Astrocyte (in vitro differentiated cells and primary cell): ENCODE data around the gene DNAI4. TPM values are rescaled to one million over a fixed set of nuclear protein-coding genes. Genes with fewer than 3 reads are reported as not detected.
"Not testable (repeated sequence)": the region's sequence is repeated elsewhere in the genome, so short reads cannot be mapped to it uniquely, and the experiment has no call there.

Experiments used
- DNase-seq: peaks from one replicate; pipeline ENCODE4 v3.0.0-alpha.2; 2010; ENCODE audit warnings: low read depth
- FAIRE-seq: peaks from 2 replicates; lab custom pipeline; 2011; peaks lifted over from hg19 to GRCh38; lab: Jason Lieb, UNC
- H2AFZ ChIP-seq: 2 replicates; pipeline ENCODE4 v1.6.0; 2012; ENCODE audit warnings: low read depth, low read length, inconsistent platforms
- H3K27ac ChIP-seq: 2 replicates; pipeline ENCODE4 v1.5.1; 2011; ENCODE audit warnings: low read depth, low read length, inconsistent platforms
- H3K27me3 ChIP-seq: 2 replicates; pipeline ENCODE4 v1.6.0; 2011; ENCODE audit warnings: low read length, inconsistent platforms; ENCODE audit not compliant: insufficient read depth
- H3K36me3 ChIP-seq: 2 replicates; pipeline ENCODE4 v1.5.1; 2011; ENCODE audit warnings: low read length, inconsistent platforms; ENCODE audit not compliant: insufficient read depth
- H3K4me1 ChIP-seq: 2 replicates; pipeline ENCODE4 v1.5.1; 2011; ENCODE audit warnings: low read length, inconsistent platforms; ENCODE audit not compliant: insufficient read depth
- H3K4me2 ChIP-seq: 2 replicates; pipeline ENCODE4 v1.6.0; 2012; ENCODE audit warnings: low read length, inconsistent platforms
- H3K4me3 ChIP-seq: 2 replicates; pipeline ENCODE4 v1.5.1; 2011; ENCODE audit warnings: low read depth, mild to moderate bottlenecking, low read length, inconsistent platforms; ENCODE audit not compliant: insufficient read depth
- H3K79me2 ChIP-seq: 2 replicates; pipeline ENCODE4 v1.6.0; 2012; ENCODE audit warnings: mild to moderate bottlenecking, low read length, inconsistent platforms; ENCODE audit not compliant: insufficient read depth
- H3K9ac ChIP-seq: 2 replicates; pipeline ENCODE4 v1.6.0; 2012; ENCODE audit warnings: mild to moderate bottlenecking, low read length, inconsistent platforms
- H3K9me3 ChIP-seq: 2 replicates; pipeline ENCODE4 v1.5.1; 2012; ENCODE audit warnings: low read depth, mild to moderate bottlenecking, low read length, inconsistent platforms; ENCODE audit not compliant: insufficient read depth
- H4K20me1 ChIP-seq: 2 replicates; pipeline ENCODE4 v1.6.0; 2012; ENCODE audit warnings: low read length, inconsistent platforms; ENCODE audit not compliant: insufficient read depth
- H3K27ac Mint-ChIP-seq: one replicate; pipeline ENCODE4 v1.8.0; 2021; ENCODE audit warnings: mild to moderate bottlenecking, mixed read lengths; ENCODE audit not compliant: unreplicated experiment
- H3K27me3 Mint-ChIP-seq: one replicate; pipeline ENCODE4 v1.8.0; 2021; ENCODE audit warnings: low read depth, mixed read lengths; ENCODE audit not compliant: unreplicated experiment
- H3K36me3 Mint-ChIP-seq: one replicate; pipeline ENCODE4 v1.8.0; 2021; ENCODE audit warnings: low read depth, mixed read lengths; ENCODE audit not compliant: unreplicated experiment
- H3K4me1 Mint-ChIP-seq: one replicate; pipeline ENCODE4 v1.8.0; 2021; ENCODE audit warnings: low read depth, mixed read lengths; ENCODE audit not compliant: unreplicated experiment
- H3K4me3 Mint-ChIP-seq: one replicate; pipeline ENCODE4 v1.8.0; 2021; ENCODE audit warnings: mild to moderate bottlenecking, moderate library complexity, mixed read lengths; ENCODE audit not compliant: unreplicated experiment
- H3K9me3 Mint-ChIP-seq: one replicate; pipeline ENCODE4 v1.8.0; 2021; ENCODE audit warnings: mild to moderate bottlenecking, mixed read lengths; ENCODE audit not compliant: unreplicated experiment
- CTCF ChIP-seq: IDR thresholded peaks from 2 replicates; pipeline ENCODE4 v1.5.1; 2011; ENCODE audit warnings: low read depth, mild to moderate bottlenecking, inconsistent platforms, low read length, moderate library complexity; ENCODE audit not compliant: insufficient read depth
- EZH2 ChIP-seq: IDR thresholded peaks from 2 replicates; pipeline ENCODE4 v1.6.1; 2012; ENCODE audit warnings: mild to moderate bottlenecking, low read length, inconsistent platforms; ENCODE audit not compliant: insufficient read depth
- total RNA-seq: library from RNA; stranded (reverse); gene quantifications from 2 replicates; pipeline ENCODE4 v1.2.1, GENCODE V29; 2021

The DNAI4 gene
- total RNA-seq, 1 donor from 2014 or later: 7.7 TPM

GRCh38 chr1:66788231-66788939, 136.3 kb downstream of the DNAI4 start:
- Mint-ChIP-seq H3K36me3 (no peaks in the 10 kb centered on the region), H3K4me3 (no peak overlapping the region), H3K27me3 (peaks cover 2% of the 10 kb centered on the region), H3K9me3 (peaks cover 5% of the 10 kb centered on the region), H3K4me1 (peaks cover 2% of the 10 kb centered on the region), H3K27ac (no peak overlapping the region)
- H3K4me2 ChIP-seq: no peak overlapping the region
- H3K27ac ChIP-seq: no peak overlapping the region
- no peaks in the 10 kb centered on the region for H3K79me2 ChIP-seq
- no peak overlapping the region for H3K9ac ChIP-seq
- H3K36me3 ChIP-seq: no peaks in the 10 kb centered on the region
- H3K4me1 ChIP-seq: no peaks in the 10 kb centered on the region
- DNase-seq (no peak), FAIRE-seq (no peak)
- H2AFZ ChIP-seq: no peak overlapping the region
- no peak overlapping the region for H3K4me3 ChIP-seq
- TF ChIP-seq CTCF (no peak), EZH2 (no peak)
- no peaks in the 10 kb centered on the region for H3K27me3 ChIP-seq
- H3K9me3 ChIP-seq: no peaks in the 10 kb centered on the region
- no peaks in the 10 kb centered on the region for H4K20me1 ChIP-seq

- Mint-ChIP-seq H3K27ac (no peak overlapping the region), H3K4me1 (peaks cover 2% of the 10 kb centered on the region), H3K9me3 (peaks cover 5% of the 10 kb centered on the region), H3K36me3 (no peaks in the 10 kb centered on the region), H3K27me3 (peaks cover 2% of the 10 kb centered on the region), H3K4me3 (no peak overlapping the region)
- H3K36me3 ChIP-seq: no peaks in the 10 kb centered on the region
- DNase-seq: no peak
- H3K27ac ChIP-seq: no peak overlapping the region
- no peaks in the 10 kb centered on the region for H3K9me3 ChIP-seq
- H3K27me3 ChIP-seq: no peaks in the 10 kb centered on the region
- TF ChIP-seq CTCF (no peak), EZH2 (no peak)
- no peak for FAIRE-seq
- H4K20me1 ChIP-seq: no peaks in the 10 kb centered on the region
- H3K9ac ChIP-seq: no peak overlapping the region
- no peaks in the 10 kb centered on the region for H3K79me2 ChIP-seq
- H2AFZ ChIP-seq: no peak overlapping the region
- H3K4me3 ChIP-seq: no peak overlapping the region
- no peak overlapping the region for H3K4me2 ChIP-seq
- no peaks in the 10 kb centered on the region for H3K4me1 ChIP-seq
These were observed 137.0 kb downstream of the DNAI4 start for GRCh38 chr1:66787641-66788040.

GRCh38 chr1:66785800-66786199, 138.9 kb downstream of the DNAI4 start:
- H3K9me3 ChIP-seq, H3K36me3 ChIP-seq, H3K79me2 ChIP-seq, H3K4me3 ChIP-seq, H3K27me3 Mint-ChIP-seq, H3K27me3 ChIP-seq, H3K27ac ChIP-seq, H3K36me3 Mint-ChIP-seq, H4K20me1 ChIP-seq, H3K27ac Mint-ChIP-seq, H2AFZ ChIP-seq, H3K4me1 Mint-ChIP-seq, H3K4me1 ChIP-seq, DNase-seq, H3K9me3 Mint-ChIP-seq, H3K4me3 Mint-ChIP-seq, H3K9ac ChIP-seq, H3K4me2 ChIP-seq, FAIRE-seq: not testable (repeated sequence)
